GM18909 (cell line): ENCODE measurements around the gene RBM10.

Experiments
- ATAC-seq: cut with Tn5 transposase; IDR thresholded peaks from one replicate; pipeline ENCODE4 v1.9.1; 2021; ENCODE audit warnings: mild to moderate bottlenecking; ENCODE audit not compliant: unreplicated experiment, poor library complexity

Gene RBM10

GRCh38 chrX:47174846-47175587 is 30.0 kb downstream of the RBM10 start:
- no peak for ATAC-seq

- ATAC-seq = no peak
Observed at GRCh38 chrX:47175588-47175980, 30.6 kb downstream of the RBM10 start.

GRCh38 chrX:47176101-47176740 is 31.2 kb downstream of the RBM10 start:
- no peak for ATAC-seq

- ATAC-seq = no peak
Observed at GRCh38 chrX:47177079-47177478, 32.1 kb downstream of the RBM10 start.

GRCh38 chrX:47178337-47178736 is 33.3 kb downstream of the RBM10 start:
- no peak for ATAC-seq

GRCh38 chrX:47179221-47179927 is 34.4 kb downstream of the RBM10 start:
- no peak for ATAC-seq

- ATAC-seq = no peak
Observed at GRCh38 chrX:47179928-47180255, 34.9 kb downstream of the RBM10 start.

- no peak for ATAC-seq
Observed at GRCh38 chrX:47180346-47180745, 35.3 kb downstream of the RBM10 start.

GRCh38 chrX:47181301-47181700 is 36.3 kb downstream of the RBM10 start:
- no peak for ATAC-seq

GRCh38 chrX:47182106-47182700 is 37.2 kb downstream of the RBM10 start:
- ATAC-seq = no peak

- ATAC-seq = no peak
Observed at GRCh38 chrX:47184486-47184885, 39.5 kb downstream of the RBM10 start.

GRCh38 chrX:47185241-47185640 is 40.2 kb downstream of the RBM10 start:
- no peak for ATAC-seq

- ATAC-seq = no peak
Observed at GRCh38 chrX:47186096-47186740, 41.2 kb downstream of the RBM10 start.

GRCh38 chrX:47187106-47187677 is 42.2 kb downstream of the RBM10 start:
- no peak for ATAC-seq

- no peak for ATAC-seq
Observed at GRCh38 chrX:47189906-47190305, 44.9 kb downstream of the RBM10 start.

- peak; percentile 57 for ATAC-seq
Observed at GRCh38 chrX:47190445-47191269, 45.6 kb downstream of the RBM10 start.

- no peak for ATAC-seq
Observed at GRCh38 chrX:47191331-47191730, 46.3 kb downstream of the RBM10 start.

GRCh38 chrX:47191806-47192401 is 46.9 kb downstream of the RBM10 start:
- ATAC-seq = no peak
